Fibroblast of mammary gland (primary cell): ENCODE measurements around the gene UBR7.

Experiments used
- DNase-seq: peaks from one replicate; pipeline ENCODE4 v3.0.0-alpha.2; 2010; ENCODE audit warnings: low read depth
- H3K4me3 ChIP-seq: 2 replicates; pipeline ENCODE4 v1.5.1; 2011; ENCODE audit warnings: low read depth, mild to moderate bottlenecking, low read length, moderate library complexity; ENCODE audit not compliant: control insufficient read depth
- TF ChIP-seq, protein P1 (sequence below): conservative IDR thresholded peaks from 2 replicates; pipeline ENCODE4 v1.5.1; 2011; ENCODE audit warnings: low read depth, low read length, inconsistent platforms; ENCODE audit not compliant: control insufficient read depth, insufficient read depth

UBR7 gene

DNA sequence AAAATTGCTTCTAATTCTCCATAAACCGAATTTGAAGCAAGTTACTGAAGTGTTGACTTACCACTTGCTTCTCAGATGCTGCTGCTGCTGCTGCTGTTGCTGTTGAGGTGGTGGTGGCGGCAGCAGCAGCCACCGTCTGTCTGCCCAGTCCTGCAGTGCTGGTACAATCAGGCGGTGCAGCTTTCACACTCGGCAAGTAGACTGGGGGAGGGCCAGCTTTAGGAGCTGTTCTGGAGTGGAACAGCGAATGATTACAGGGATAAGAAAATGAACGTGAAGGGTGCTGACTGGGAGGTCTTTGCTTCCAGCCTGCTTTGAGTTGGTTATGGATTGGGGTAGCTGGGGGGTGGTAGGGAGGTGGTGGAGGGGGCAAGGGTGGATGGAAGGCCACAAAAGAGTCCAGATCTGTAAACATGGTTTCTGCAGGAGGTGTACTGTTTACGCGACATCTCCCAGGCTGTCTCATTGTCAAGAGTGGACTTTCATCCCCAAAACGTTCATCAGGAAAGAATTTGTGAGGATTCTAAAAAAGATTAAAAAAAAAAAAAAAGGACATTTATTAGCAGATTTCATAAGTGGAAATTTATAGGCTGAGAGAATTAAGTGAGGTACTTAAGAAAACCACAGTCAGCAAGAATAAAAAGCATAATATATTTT is 38.8 kb downstream of the UBR7 start:
- no peak for DNase-seq
- TF ChIP-seq, protein P1, sequence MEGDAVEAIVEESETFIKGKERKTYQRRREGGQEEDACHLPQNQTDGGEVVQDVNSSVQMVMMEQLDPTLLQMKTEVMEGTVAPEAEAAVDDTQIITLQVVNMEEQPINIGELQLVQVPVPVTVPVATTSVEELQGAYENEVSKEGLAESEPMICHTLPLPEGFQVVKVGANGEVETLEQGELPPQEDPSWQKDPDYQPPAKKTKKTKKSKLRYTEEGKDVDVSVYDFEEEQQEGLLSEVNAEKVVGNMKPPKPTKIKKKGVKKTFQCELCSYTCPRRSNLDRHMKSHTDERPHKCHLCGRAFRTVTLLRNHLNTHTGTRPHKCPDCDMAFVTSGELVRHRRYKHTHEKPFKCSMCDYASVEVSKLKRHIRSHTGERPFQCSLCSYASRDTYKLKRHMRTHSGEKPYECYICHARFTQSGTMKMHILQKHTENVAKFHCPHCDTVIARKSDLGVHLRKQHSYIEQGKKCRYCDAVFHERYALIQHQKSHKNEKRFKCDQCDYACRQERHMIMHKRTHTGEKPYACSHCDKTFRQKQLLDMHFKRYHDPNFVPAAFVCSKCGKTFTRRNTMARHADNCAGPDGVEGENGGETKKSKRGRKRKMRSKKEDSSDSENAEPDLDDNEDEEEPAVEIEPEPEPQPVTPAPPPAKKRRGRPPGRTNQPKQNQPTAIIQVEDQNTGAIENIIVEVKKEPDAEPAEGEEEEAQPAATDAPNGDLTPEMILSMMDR = no peak
- H3K4me3 ChIP-seq = no peak overlapping the region

DNA sequence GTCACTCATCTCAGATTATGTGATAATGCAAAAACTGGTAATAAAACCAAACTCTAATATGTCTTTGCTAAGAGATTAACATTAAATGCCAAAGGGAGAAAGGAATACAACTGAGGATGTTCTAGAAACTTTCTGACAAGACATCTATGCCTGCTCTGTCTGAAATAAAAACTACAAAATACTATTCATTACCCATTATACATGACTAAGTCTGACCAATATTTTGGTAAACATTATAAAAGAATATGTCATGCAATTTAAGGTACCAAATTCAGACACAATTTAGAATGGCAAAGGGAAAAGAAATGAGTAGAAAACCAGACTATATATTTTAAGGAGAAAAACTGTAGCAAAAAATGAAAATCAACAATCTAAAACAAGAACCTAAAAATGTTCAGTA is 39.5 kb downstream of the UBR7 start:
- H3K4me3 ChIP-seq = no peak overlapping the region
- no peak for DNase-seq
- TF ChIP-seq, protein P1 = no peak

DNA sequence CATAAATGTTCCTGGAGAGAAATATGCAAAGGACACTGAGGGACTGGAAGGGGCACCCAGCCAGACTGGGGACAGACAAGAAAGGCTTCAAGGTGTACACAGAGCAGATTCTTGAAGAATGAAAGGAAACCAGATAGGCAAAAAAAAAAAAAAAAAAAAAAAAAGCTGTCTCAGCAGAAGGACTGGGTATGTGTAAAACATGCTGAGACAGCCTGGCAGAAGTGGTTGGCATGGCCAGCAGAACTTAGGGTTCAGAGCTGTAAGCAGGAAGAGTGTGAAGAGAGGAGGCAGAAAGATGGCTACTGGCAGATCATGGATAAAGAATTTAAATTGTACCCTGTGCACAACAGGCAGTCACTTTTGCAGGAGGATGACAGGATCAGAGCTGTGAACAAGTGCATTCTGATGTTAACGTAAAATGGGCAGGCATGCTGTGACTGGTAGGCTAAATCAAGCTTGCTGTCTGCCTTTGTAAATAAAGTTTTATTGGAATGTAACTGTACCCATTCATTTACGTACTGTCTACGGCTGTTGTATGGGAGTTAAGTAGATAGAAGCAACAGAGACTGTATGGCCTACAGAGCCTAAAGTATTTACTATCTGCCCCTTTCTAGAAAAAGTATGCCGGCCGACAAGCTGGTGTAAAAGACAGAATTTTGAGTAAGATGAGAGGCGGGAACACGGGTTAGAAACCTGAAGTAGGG is 42.2 kb downstream of the UBR7 start:
- DNase-seq = no peak
- H3K4me3 ChIP-seq = no peak overlapping the region
- TF ChIP-seq, protein P1 = no peak

DNA sequence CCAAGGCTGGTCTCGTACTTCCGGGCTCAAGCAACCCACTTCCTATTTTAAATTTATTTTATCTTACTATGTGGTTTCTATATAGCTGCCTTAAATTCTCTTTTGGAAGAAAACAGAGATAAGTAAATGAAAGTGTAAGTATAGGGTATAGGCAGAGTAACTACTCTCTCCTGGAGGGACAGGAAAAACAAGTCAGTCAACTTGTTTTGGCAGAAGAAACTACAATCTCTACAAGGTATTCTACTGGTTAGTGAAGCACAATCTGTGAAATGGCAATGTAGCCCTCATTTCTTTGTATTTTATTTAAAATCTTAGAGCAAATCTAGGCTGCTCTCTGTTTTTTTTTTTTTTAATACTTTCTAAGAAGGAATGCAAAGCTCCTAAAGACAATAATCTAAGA is 55.4 kb downstream of the UBR7 start:
- TF ChIP-seq, protein P1 = no peak
- DNase-seq = no peak
- no peak overlapping the region for H3K4me3 ChIP-seq

DNA sequence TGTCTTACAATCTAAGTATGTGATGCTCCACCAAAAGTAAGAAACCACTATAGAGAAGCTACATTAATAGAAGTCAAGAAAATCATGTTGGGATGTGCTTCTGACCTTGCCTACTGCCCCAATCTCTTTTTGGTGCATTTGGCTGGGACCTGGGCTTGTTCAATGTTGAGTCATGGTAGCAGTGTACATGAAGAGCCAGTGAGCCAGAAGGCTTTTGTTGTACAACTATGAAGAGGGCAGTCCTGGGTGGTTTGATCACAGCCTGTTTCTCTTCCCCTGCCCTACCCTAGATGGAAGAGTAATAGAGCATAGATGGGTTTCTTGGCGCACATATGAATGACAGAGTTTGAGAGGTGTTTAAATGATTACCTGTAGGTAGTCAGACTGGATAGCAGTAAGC is 56.4 kb downstream of the UBR7 start:
- TF ChIP-seq, protein P1 = no peak
- H3K4me3 ChIP-seq = no peak overlapping the region
- DNase-seq = peak; percentile 40

DNA sequence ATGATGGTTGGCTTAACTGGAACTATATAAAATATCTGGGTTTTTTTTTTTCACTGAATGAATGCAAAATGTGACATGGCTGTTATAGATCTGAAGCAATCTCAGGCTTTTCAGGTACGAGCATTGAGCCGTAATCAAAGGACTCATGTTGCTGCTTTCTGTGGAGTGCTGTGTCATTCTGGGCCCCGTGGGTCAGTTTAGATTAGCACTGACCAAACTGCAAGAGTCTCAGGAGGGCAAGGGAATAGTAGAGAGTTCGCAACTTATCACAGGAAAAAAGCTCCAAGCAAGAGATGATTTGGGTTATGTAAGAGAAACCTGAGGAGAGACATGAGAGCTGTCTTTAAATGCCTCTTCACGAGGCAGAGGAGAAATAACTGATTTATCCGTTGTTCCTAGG is 59.1 kb downstream of the UBR7 start:
- DNase-seq = no peak
- H3K4me3 ChIP-seq = no peak overlapping the region
- TF ChIP-seq, protein P1 = no peak
